SK-N-SH treated with all-trans-retinoic acid at 6 μM for 48 hours (cell line): ENCODE measurements around the gene SEMA3F.

Experiments used
- ATAC-seq: fragments of 200-7000 bp; cut with Tn5 transposase; 3 replicates; pipeline ENCODE4 v1.9.1; 2020; ENCODE audit warnings: mild to moderate bottlenecking, moderate library complexity
- ARNTL ChIP-seq: fragments of 450-650 bp; formaldehyde crosslinking; IDR thresholded peaks from 2 replicates; pipeline ENCODE4 v1.5.0; 2020; ENCODE audit warnings: low read depth, mild to moderate bottlenecking, moderate library complexity, borderline replicate concordance
- BACH2 ChIP-seq: fragments of 250-450 bp; sonication (Bioruptor Pico); IDR thresholded peaks from 2 replicates; pipeline ENCODE4 v1.9.0; 2021; ENCODE audit warnings: mild to moderate bottlenecking, borderline replicate concordance
- CSDC2 ChIP-seq: fragments of 250-450 bp; sonication (Bioruptor Pico); IDR thresholded peaks from 2 replicates; pipeline ENCODE4 v1.5.0; 2020; ENCODE audit warnings: mild to moderate bottlenecking, moderate library complexity
- ESRRG ChIP-seq: fragments of 250-450 bp; sonication (Bioruptor Pico); IDR thresholded peaks from 2 replicates; pipeline ENCODE4 v1.6.1; 2021; ENCODE audit warnings: mild to moderate bottlenecking
- GLIS3 ChIP-seq: fragments of 250-450 bp; sonication (Bioruptor Pico); IDR thresholded peaks from 2 replicates; pipeline ENCODE4 v1.5.0; 2020; ENCODE audit warnings: mild to moderate bottlenecking, moderate library complexity
- ISL1 ChIP-seq: fragments of 250-450 bp; sonication (Bioruptor Pico); IDR thresholded peaks from 2 replicates; pipeline ENCODE4 v2.1.2; 2022; ENCODE audit warnings: mild to moderate bottlenecking, moderate library complexity
- OSR1 ChIP-seq: fragments of 250-450 bp; sonication (Bioruptor Pico); IDR thresholded peaks from 2 replicates; pipeline ENCODE4 v1.8.0; 2022; ENCODE audit warnings: moderate library complexity, mild to moderate bottlenecking, inconsistent platforms
- PPARA ChIP-seq: fragments of 250-450 bp; sonication (Bioruptor Pico); IDR thresholded peaks from 2 replicates; pipeline ENCODE4 v1.5.0; 2020; ENCODE audit warnings: mild to moderate bottlenecking, borderline replicate concordance
- RARB ChIP-seq: fragments of 250-450 bp; sonication (Bioruptor Pico); IDR thresholded peaks from 2 replicates; pipeline ENCODE4 v1.8.0; 2021; ENCODE audit warnings: mild to moderate bottlenecking, moderate library complexity
- TCF4 ChIP-seq: fragments of 250-450 bp; sonication (Bioruptor Pico); IDR thresholded peaks from 2 replicates; pipeline ENCODE4 v1.8.0; 2021; ENCODE audit warnings: mild to moderate bottlenecking, moderate library complexity, borderline replicate concordance
- TOX ChIP-seq: fragments of 250-450 bp; sonication (Bioruptor Pico); IDR thresholded peaks from 2 replicates; pipeline ENCODE4 v1.8.0; 2021; ENCODE audit warnings: mild to moderate bottlenecking, moderate library complexity, borderline replicate concordance
- ZC3H10 ChIP-seq: fragments of 250-450 bp; sonication (Bioruptor Pico); IDR thresholded peaks from 2 replicates; pipeline ENCODE4 v1.5.1; 2021; ENCODE audit warnings: mild to moderate bottlenecking, moderate library complexity
- ZFP3 ChIP-seq: fragments of 250-450 bp; sonication (Bioruptor Pico); IDR thresholded peaks from 2 replicates; pipeline ENCODE4 v1.5.0; 2020; ENCODE audit warnings: mild to moderate bottlenecking, moderate library complexity
- ZFP30 ChIP-seq: fragments of 450-650 bp; formaldehyde crosslinking; IDR thresholded peaks from 2 replicates; pipeline ENCODE4 v1.5.0; 2022; ENCODE audit warnings: mild to moderate bottlenecking, moderate library complexity
- ZNF565 ChIP-seq: fragments of 450-650 bp; formaldehyde crosslinking; conservative IDR thresholded peaks from 2 replicates; pipeline ENCODE4 v1.5.0; 2020; ENCODE audit warnings: low read depth, mild to moderate bottlenecking, moderate library complexity
- ZNF70 ChIP-seq: fragments of 450-650 bp; formaldehyde crosslinking; IDR thresholded peaks from 2 replicates; pipeline ENCODE4 v1.5.0; 2020; ENCODE audit warnings: mild to moderate bottlenecking, moderate library complexity
- ZNF8 ChIP-seq: fragments of 450-650 bp; formaldehyde crosslinking; IDR thresholded peaks from 2 replicates; pipeline ENCODE4 v1.5.0; 2020; ENCODE audit warnings: mild to moderate bottlenecking, moderate library complexity
- TF ChIP-seq, protein P1 (sequence below): fragments of 250-450 bp; sonication (Bioruptor Pico); IDR thresholded peaks from 2 replicates; pipeline ENCODE4 v1.5.1; 2020; ENCODE audit warnings: low read depth, mild to moderate bottlenecking, moderate library complexity
- TF ChIP-seq, protein P2 (sequence below): fragments of 250-450 bp; sonication (Bioruptor Pico); IDR thresholded peaks from 2 replicates; pipeline ENCODE4 v1.8.0; 2020; ENCODE audit warnings: mild to moderate bottlenecking, moderate library complexity, borderline replicate concordance
- TF ChIP-seq, protein P3 (sequence below): fragments of 250-450 bp; sonication (Bioruptor Pico); IDR thresholded peaks from 2 replicates; pipeline ENCODE4 v1.5.1; 2021; ENCODE audit warnings: mild to moderate bottlenecking, moderate library complexity
- TF ChIP-seq, protein P4 (sequence below): fragments of 250-450 bp; sonication (Bioruptor Pico); IDR thresholded peaks from 2 replicates; pipeline ENCODE4 v1.8.0; 2021; ENCODE audit warnings: low read depth, mild to moderate bottlenecking, moderate library complexity, borderline replicate concordance
- TF ChIP-seq, protein P5 (sequence below): fragments of 250-450 bp; sonication (Bioruptor Pico); IDR thresholded peaks from 2 replicates; pipeline ENCODE4 v1.5.0; 2020; ENCODE audit warnings: mild to moderate bottlenecking, moderate library complexity

SEMA3F gene

DNA sequence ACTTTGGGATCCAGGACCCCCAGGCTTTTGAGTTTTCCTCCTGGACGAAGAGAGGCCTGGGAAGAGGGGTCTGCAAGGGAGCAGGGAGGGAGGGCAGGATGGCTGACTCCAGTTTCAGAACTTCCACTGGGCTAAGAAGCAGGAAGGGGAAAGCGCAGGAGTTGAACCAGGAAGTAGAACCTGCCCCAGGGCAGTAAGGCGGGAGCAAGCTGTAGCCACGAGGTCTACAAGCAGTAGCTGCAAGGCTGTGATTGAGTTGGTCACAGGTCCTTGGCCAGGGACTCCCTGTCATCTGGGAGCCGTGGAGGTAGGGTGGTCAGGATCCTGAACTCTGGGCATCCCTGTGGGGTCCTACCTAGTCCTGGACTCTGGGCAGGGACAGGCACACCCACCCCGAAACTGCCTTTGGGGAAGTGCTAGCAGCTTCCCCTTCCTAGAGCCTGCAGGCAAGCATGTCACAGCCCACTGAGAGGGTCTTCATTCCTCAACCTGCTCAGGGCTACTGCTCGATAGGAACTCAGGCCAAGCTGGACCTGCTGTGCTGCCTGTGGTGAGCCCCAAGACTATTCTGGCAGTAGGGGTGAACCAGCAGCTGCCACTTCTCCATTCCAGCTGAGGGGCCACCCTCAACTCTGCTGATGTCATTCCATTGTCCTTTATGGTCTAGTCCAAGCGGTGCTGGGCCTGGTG, 75.1 kb downstream of the SEMA3F start:
- ATAC-seq = no peak
- TF ChIP-seq ZNF565 (no peak), RARB (CRISPR knock-in tag) (no peak), ARNTL (no peak), ZFP3 (no peak), OSR1 (CRISPR knock-in tag) (no peak), TOX (no peak), ZNF70 (CRISPR knock-in tag) (no peak)
- TF ChIP-seq, protein P1, sequence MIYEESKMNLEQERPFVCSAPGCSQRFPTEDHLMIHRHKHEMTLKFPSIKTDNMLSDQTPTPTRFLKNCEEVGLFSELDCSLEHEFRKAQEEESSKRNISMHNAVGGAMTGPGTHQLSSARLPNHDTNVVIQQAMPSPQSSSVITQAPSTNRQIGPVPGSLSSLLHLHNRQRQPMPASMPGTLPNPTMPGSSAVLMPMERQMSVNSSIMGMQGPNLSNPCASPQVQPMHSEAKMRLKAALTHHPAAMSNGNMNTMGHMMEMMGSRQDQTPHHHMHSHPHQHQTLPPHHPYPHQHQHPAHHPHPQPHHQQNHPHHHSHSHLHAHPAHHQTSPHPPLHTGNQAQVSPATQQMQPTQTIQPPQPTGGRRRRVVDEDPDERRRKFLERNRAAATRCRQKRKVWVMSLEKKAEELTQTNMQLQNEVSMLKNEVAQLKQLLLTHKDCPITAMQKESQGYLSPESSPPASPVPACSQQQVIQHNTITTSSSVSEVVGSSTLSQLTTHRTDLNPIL (CRISPR knock-in tag) = no peak

DNA sequence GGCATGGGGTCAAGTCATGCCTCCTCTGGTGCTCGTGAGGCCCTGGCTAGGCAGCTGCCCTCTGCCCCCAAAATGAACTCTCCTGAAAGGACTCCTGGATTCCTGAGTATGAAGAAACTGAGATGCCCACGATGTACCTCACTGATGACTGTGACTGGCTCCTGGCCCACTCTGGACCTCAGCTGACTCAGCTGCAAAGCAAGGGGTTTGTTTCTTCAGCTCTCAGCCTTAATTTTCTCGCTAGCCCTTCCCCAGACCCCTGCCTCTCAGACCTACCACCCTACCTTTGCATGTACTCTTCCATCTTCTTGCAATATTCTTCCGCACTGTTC, 75.6 kb downstream of the SEMA3F start:
- no peak for ATAC-seq
- TF ChIP-seq ESRRG (no peak), TCF4 (no peak), BACH2 (no peak), ZC3H10 (CRISPR knock-in tag) (no peak), OSR1 (CRISPR knock-in tag) (no peak), ZNF70 (CRISPR knock-in tag) (no peak), ARNTL (no peak), CSDC2 (no peak), ZNF565 (no peak), ZFP3 (no peak), ZNF8 (CRISPR knock-in tag) (no peak), RARB (CRISPR knock-in tag) (no peak), ZFP30 (CRISPR knock-in tag) (no peak)
- TF ChIP-seq, protein P2, sequence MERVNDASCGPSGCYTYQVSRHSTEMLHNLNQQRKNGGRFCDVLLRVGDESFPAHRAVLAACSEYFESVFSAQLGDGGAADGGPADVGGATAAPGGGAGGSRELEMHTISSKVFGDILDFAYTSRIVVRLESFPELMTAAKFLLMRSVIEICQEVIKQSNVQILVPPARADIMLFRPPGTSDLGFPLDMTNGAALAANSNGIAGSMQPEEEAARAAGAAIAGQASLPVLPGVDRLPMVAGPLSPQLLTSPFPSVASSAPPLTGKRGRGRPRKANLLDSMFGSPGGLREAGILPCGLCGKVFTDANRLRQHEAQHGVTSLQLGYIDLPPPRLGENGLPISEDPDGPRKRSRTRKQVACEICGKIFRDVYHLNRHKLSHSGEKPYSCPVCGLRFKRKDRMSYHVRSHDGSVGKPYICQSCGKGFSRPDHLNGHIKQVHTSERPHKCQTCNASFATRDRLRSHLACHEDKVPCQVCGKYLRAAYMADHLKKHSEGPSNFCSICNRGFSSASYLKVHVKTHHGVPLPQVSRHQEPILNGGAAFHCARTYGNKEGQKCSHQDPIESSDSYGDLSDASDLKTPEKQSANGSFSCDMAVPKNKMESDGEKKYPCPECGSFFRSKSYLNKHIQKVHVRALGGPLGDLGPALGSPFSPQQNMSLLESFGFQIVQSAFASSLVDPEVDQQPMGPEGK (CRISPR knock-in tag) = no peak
- TF ChIP-seq, protein P3, sequence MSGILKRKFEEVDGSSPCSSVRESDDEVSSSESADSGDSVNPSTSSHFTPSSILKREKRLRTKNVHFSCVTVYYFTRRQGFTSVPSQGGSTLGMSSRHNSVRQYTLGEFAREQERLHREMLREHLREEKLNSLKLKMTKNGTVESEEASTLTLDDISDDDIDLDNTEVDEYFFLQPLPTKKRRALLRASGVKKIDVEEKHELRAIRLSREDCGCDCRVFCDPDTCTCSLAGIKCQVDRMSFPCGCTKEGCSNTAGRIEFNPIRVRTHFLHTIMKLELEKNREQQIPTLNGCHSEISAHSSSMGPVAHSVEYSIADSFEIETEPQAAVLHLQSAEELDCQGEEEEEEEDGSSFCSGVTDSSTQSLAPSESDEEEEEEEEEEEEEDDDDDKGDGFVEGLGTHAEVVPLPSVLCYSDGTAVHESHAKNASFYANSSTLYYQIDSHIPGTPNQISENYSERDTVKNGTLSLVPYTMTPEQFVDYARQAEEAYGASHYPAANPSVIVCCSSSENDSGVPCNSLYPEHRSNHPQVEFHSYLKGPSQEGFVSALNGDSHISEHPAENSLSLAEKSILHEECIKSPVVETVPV (CRISPR knock-in tag) = no peak

DNA sequence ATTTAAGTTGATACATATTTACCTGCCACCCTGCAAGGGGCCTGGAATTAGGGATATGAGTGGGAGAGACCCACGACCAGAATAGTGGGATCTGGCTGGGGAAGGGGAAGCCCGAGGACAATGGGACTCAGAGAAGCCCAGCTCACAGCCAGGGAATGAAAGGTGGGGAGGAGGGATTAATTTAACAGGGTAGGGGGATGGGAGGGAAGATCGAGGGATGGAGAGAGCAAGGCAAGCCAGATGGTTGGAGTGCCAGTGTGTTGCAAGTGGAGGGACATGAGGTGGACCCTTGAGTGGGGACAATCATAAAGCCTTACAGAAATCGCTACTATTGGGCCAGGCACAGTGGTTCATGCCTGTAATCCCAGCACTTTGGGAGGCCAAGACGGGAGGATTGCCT, 76.5 kb downstream of the SEMA3F start:
- ATAC-seq = no peak
- TF ChIP-seq, protein P3 (CRISPR knock-in tag) = no peak
- TF ChIP-seq ZNF70 (CRISPR knock-in tag) = no peak
- TF ChIP-seq GLIS3 = no peak
- no peak for TF ChIP-seq ZFP30 (CRISPR knock-in tag)
- no peak for TF ChIP-seq ISL1 (CRISPR knock-in tag)
- TF ChIP-seq ESRRG = no peak
- TF ChIP-seq CSDC2 = no peak
- TF ChIP-seq ZNF565 = no peak
- TF ChIP-seq, protein P4, sequence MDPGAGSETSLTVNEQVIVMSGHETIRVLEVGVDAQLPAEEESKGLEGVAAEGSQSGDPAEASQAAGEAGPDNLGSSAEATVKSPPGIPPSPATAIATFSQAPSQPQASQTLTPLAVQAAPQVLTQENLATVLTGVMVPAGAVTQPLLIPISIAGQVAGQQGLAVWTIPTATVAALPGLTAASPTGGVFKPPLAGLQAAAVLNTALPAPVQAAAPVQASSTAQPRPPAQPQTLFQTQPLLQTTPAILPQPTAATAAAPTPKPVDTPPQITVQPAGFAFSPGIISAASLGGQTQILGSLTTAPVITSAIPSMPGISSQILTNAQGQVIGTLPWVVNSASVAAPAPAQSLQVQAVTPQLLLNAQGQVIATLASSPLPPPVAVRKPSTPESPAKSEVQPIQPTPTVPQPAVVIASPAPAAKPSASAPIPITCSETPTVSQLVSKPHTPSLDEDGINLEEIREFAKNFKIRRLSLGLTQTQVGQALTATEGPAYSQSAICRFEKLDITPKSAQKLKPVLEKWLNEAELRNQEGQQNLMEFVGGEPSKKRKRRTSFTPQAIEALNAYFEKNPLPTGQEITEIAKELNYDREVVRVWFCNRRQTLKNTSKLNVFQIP (CRISPR knock-in tag) = no peak
- TF ChIP-seq, protein P5, sequence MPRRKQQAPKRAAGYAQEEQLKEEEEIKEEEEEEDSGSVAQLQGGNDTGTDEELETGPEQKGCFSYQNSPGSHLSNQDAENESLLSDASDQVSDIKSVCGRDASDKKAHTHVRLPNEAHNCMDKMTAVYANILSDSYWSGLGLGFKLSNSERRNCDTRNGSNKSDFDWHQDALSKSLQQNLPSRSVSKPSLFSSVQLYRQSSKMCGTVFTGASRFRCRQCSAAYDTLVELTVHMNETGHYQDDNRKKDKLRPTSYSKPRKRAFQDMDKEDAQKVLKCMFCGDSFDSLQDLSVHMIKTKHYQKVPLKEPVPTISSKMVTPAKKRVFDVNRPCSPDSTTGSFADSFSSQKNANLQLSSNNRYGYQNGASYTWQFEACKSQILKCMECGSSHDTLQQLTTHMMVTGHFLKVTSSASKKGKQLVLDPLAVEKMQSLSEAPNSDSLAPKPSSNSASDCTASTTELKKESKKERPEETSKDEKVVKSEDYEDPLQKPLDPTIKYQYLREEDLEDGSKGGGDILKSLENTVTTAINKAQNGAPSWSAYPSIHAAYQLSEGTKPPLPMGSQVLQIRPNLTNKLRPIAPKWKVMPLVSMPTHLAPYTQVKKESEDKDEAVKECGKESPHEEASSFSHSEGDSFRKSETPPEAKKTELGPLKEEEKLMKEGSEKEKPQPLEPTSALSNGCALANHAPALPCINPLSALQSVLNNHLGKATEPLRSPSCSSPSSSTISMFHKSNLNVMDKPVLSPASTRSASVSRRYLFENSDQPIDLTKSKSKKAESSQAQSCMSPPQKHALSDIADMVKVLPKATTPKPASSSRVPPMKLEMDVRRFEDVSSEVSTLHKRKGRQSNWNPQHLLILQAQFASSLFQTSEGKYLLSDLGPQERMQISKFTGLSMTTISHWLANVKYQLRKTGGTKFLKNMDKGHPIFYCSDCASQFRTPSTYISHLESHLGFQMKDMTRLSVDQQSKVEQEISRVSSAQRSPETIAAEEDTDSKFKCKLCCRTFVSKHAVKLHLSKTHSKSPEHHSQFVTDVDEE = no peak
- TF ChIP-seq PPARA (CRISPR knock-in tag) = no peak
- TF ChIP-seq, protein P2 (CRISPR knock-in tag) = no peak
- TF ChIP-seq TCF4 = no peak
- TF ChIP-seq, all 23 proteins: peak for 0
